Measurements from ENCODE around the gene DDRGK1. TPM values are rescaled to one million over a fixed set of nuclear protein-coding genes. Genes with fewer than 3 reads are reported as not detected.

DDRGK1 gene
- total and polyA plus RNA-seq, 2 of the 8 experiments (the other 6 are each of a cell fraction or from before 2014, with no cell fraction given): 29.4 to 42.0 TPM

- H2BK120ac ChIP-seq (replicated peaks; ENCODE audit: low read depth, low read length): no peak overlapping the region
- H3K23ac ChIP-seq (ENCODE audit: insufficient read length): no peak overlapping the region
- H3K4ac ChIP-seq (replicated peaks; ENCODE audit: insufficient read length, low read depth, low read length): peak overlapping the region; percentile 99
- H3K27me3 ChIP-seq (replicated peaks in 1 of 4; ENCODE audit: control insufficient read depth in 3 of 4, extremely low read depth in 1 of 4, insufficient read depth in 3 of 4, low read length in 3 of 4): no peaks in the 10 kb centered on the region
- FAIRE-seq (no peak), DNase-seq (ENCODE audit: low read depth in 1 of 2, low spot score in 2 of 2) (no peak)
- peak overlapping the region; percentile 52 to 91 (median 85) for H3K9ac ChIP-seq (replicated peaks in 1 of 4; ENCODE audit: extremely low read depth in 1 of 4, low read depth in 3 of 4, low read length in 3 of 4)
- peak overlapping the region; percentile 70; the same call in 1 of the 2 replicates for H2AFZ ChIP-seq (ENCODE audit: low read length)
- H3K18ac ChIP-seq (ENCODE audit: extremely low read depth, low read length): no peak overlapping the region
- no peak overlapping the region for H2BK20ac ChIP-seq (ENCODE audit: low read length)
- H4K91ac ChIP-seq (replicated peaks; ENCODE audit: insufficient read length, low read length): peak overlapping the region; percentile 65
- peaks cover 0 to 6% of the 10 kb centered on the region in 2 experiments for H4K20me1 ChIP-seq (replicated peaks in 1 of 2; ENCODE audit: control insufficient read depth in 1 of 2, insufficient read depth in 2 of 2, low read length in 2 of 2)
- H3K4me3 ChIP-seq (ENCODE audit: extremely low read depth in 1 of 4, insufficient read depth in 2 of 4, low read depth in 3 of 4, low read length in 4 of 4): peak overlapping the region; percentile 83 to 93 (median 88)
- peaks cover under 1 to 21% of the 10 kb centered on the region in 2 experiments; a peak in 2 of 4 replicates for H3K79me2 ChIP-seq (ENCODE audit: control insufficient read depth in 1 of 2, insufficient read depth in 2 of 2, low read length in 2 of 2)
- H3K56ac ChIP-seq (replicated peaks; ENCODE audit: insufficient read length, low read depth, low read length): peak overlapping the region; percentile 96
- peaks cover 0 to 7% (median 5%) of the 10 kb centered on the region in 4 experiments; a peak in 6 of 7 replicates for H3K4me1 ChIP-seq (replicated peaks in 1 of 4; ENCODE audit: control insufficient read depth in 3 of 4, insufficient read depth in 4 of 4, low read length in 3 of 4)
- 21% methylated on average over 26 of the region's 31 CpGs; no CpG with 5 or more reads in 1 of the 2 experiments for WGBS, 2 experiments (ENCODE audit: extremely low coverage in 1 of 2, insufficient coverage in 1 of 2, insufficient read length in 1 of 2, insufficient replicate concordance in 2 of 2, low coverage in 1 of 2, low lambda C conversion rate in 2 of 2, missing lambda C conversion rate in 1 of 2)
- peak overlapping the region; percentile 97 for H4K8ac ChIP-seq (ENCODE audit: extremely low read depth, insufficient read depth, low read length)
- no peaks in the 10 kb centered on the region for H3K9me3 ChIP-seq (ENCODE audit: insufficient read depth in 2 of 2, low read depth in 1 of 2, low read length in 1 of 2)
- peak overlapping the region; percentile 77; the same call in 1 of the 2 replicates for H3K27ac ChIP-seq (ENCODE audit: low read depth, low read length)
- H2BK12ac ChIP-seq (ENCODE audit: low read depth, low read length): no peak overlapping the region
- peaks cover 10% of the 10 kb centered on the region for H3K79me1 ChIP-seq (ENCODE audit: low read depth, low read length)
- ChIA-PET CTCF (ENCODE audit: partially characterized antibody) (interaction anchor here (0.6 to 1.1 kb wide), 4 partner anchors 16 to 74 kb away, joined by 3 to 4 read pairs (median 3); no protein-coding TSS in a partner anchor), POLR2A (ENCODE audit: partially characterized antibody) (interaction anchor here (0.6 to 1.7 kb wide), 11 partner anchors 14 to 541 kb away, joined by 3 to 8 read pairs (median 3); partner anchors contain the start of genes FASTKD5 and UBOX5)
- H2AK5ac ChIP-seq (ENCODE audit: low read depth, low read length): no peak overlapping the region; the same call in 1 of the 2 replicates
- peaks cover under 1% of the 10 kb centered on the region; the same call in 1 of the 2 replicates for H3K23me2 ChIP-seq (ENCODE audit: low read depth, low read length)
- H3K36me3 ChIP-seq (ENCODE audit: control insufficient read depth in 2 of 4, insufficient read depth in 4 of 4, low read length in 3 of 4): peaks cover 13 to 26% (median 17%) of the 10 kb centered on the region in 4 experiments; a peak in 7 of 8 replicates
- peak overlapping the region; percentile 92 for H2BK5ac ChIP-seq (ENCODE audit: low read depth, low read length)
- peak overlapping the region; percentile 94 to 99 for H3K4me2 ChIP-seq (ENCODE audit: insufficient read depth in 1 of 2, low read depth in 2 of 2, low read length in 2 of 2)
- H2BK15ac ChIP-seq (ENCODE audit: low read length): no peak overlapping the region
- no peak for TF ChIP-seq KDM4A (IDR thresholded peaks at IDR 0.05; ENCODE audit: low read depth, low read length, severe bottlenecking)
- peak in 1 of 2 experiments; percentile 28; a peak in 1 of 4 replicates for TF ChIP-seq SIN3A (conservative IDR thresholded peaks at IDR 0.05 in 1 of 2, IDR thresholded peaks at IDR 0.05 in 1 of 2; ENCODE audit: low read depth in 1 of 2, low read length in 2 of 2)
- H4K5ac ChIP-seq (ENCODE audit: insufficient read length, low read depth, low read length): peak overlapping the region; percentile 89
- H3K14ac ChIP-seq (ENCODE audit: insufficient read length): peak overlapping the region; percentile 68
Measured at GRCh38 chr20:3203315-3204123, 963 bp downstream of the DDRGK1 start.
